AG09319 (cell line): ENCODE results near the gene TM9SF2.

Experiments
- DNase-seq: peaks from one replicate; pipeline ENCODE4 v3.0.0-alpha.2; 2010; ENCODE audit warnings: low read depth; ENCODE audit errors: extremely low read depth
- TF ChIP-seq, protein P1 (sequence below): IDR thresholded peaks from 2 replicates; pipeline ENCODE4 v1.5.1; 2011; ENCODE audit warnings: low read depth, mild to moderate bottlenecking, inconsistent platforms, low read length, moderate library complexity

The TM9SF2 gene

DNA sequence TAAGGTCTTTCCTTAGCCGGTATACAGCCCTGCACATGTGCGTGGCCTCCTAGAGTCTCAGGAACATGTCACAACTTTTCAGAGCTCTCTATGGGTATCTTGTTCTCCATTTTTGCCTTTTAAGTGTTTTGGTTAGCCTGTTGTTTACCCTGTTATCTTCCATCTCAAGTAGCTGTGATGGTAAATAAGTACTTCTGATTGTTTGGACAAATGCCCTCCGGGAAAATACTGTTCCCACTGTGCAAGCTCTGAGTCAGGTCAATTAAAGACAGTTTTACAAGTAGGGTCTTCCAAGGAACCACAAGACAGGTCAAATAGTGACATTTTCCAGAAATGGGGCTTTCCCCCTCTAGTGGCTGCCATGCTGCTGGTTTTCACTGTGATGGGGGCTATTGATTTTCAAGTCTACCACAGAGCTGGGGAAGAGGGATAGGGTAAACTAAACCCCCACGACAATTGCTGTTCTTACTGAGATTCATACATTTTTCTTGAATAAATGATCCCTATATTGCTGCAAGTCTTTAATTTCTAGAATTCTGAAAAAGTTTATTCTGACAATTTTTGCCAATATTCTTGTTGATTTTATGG, 109.5 kb downstream of the TM9SF2 start:
- TF ChIP-seq, protein P1, sequence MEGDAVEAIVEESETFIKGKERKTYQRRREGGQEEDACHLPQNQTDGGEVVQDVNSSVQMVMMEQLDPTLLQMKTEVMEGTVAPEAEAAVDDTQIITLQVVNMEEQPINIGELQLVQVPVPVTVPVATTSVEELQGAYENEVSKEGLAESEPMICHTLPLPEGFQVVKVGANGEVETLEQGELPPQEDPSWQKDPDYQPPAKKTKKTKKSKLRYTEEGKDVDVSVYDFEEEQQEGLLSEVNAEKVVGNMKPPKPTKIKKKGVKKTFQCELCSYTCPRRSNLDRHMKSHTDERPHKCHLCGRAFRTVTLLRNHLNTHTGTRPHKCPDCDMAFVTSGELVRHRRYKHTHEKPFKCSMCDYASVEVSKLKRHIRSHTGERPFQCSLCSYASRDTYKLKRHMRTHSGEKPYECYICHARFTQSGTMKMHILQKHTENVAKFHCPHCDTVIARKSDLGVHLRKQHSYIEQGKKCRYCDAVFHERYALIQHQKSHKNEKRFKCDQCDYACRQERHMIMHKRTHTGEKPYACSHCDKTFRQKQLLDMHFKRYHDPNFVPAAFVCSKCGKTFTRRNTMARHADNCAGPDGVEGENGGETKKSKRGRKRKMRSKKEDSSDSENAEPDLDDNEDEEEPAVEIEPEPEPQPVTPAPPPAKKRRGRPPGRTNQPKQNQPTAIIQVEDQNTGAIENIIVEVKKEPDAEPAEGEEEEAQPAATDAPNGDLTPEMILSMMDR = peak; percentile 22
- no peak for DNase-seq
